PC-3 (cell line): ENCODE measurements around the gene GTF2F2. TPM values are rescaled to one million over a fixed set of nuclear protein-coding genes. Genes with fewer than 3 reads are reported as not detected.

ENCODE experiments used
- ATAC-seq: fragments of 200-7000 bp; cut with Tn5 transposase; 2 replicates; pipeline ENCODE4 v1.9.1; 2020; ENCODE audit warnings: mild to moderate bottlenecking, moderate library complexity
- BruUV-seq: library from RNA; stranded (reverse); fragments of 400-500 nt; replicated peaks from 2 replicates; lab custom pipeline; 2021; lab: Mats Ljungman, UMichigan
- CTCF ChIA-PET: fragments of 300-600 bp; sonication (Branson Sonifier 250); formaldehyde crosslinking; loops from one replicate; lab custom pipeline; 2022; ENCODE audit warnings: antibody characterized with exemption; lab: Charles Lee
- POLR2A ChIA-PET: fragments of 300-600 bp; sonication (Branson Sonifier 250); formaldehyde crosslinking; loops from one replicate; lab custom pipeline; 2022; ENCODE audit warnings: antibody characterized with exemption; ENCODE audit not compliant: unreplicated experiment; lab: Charles Lee
- DNase-seq: peaks from one replicate; pipeline ENCODE4 v3.0.0-alpha.2; 2015
- H2AFZ ChIP-seq: fragments of 300-600 bp; sonication (generic); 2 replicates; pipeline ENCODE4 v1.6.0; 2016; ENCODE audit warnings: antibody characterized with exemption, low read length
- H3F3A ChIP-seq: fragments of 300-600 bp; sonication (generic); one replicate; pipeline ENCODE4 v1.6.0; 2017; ENCODE audit warnings: antibody characterized with exemption, low read length, control low read depth, mild to moderate bottlenecking; ENCODE audit not compliant: unreplicated experiment
- H3K27ac ChIP-seq: fragments of 300-600 bp; sonication (generic); 2 replicates; pipeline ENCODE4 v1.5.1; 2016; ENCODE audit warnings: mild to moderate bottlenecking, low read length
- H3K27me3 ChIP-seq: fragments of 300-600 bp; sonication (generic); 2 replicates; pipeline ENCODE4 v1.6.1; 2016; ENCODE audit warnings: low read length, mixed read lengths
- H3K36me3 ChIP-seq: fragments of 300-600 bp; sonication (generic); 2 replicates; pipeline ENCODE4 v1.6.1; 2016; ENCODE audit warnings: low read depth, mixed run types, low read length, mixed read lengths
- H3K4me1 ChIP-seq: fragments of 300-600 bp; sonication (generic); 2 replicates; pipeline ENCODE4 v1.5.1; 2016; ENCODE audit warnings: low read length; ENCODE audit not compliant: insufficient read depth
- H3K4me2 ChIP-seq: fragments of 300-600 bp; sonication (generic); 2 replicates; pipeline ENCODE4 v1.6.0; 2016; ENCODE audit warnings: low read length
- H3K4me3 ChIP-seq: fragments of 300-600 bp; sonication (generic); 2 replicates; pipeline ENCODE4 v1.5.1; 2016; ENCODE audit warnings: mild to moderate bottlenecking, low read length, mixed read lengths
- H3K79me2 ChIP-seq: fragments of 300-600 bp; sonication (generic); 2 replicates; pipeline ENCODE4 v1.6.1; 2017; ENCODE audit warnings: low read length, mixed read lengths
- H3K9ac ChIP-seq: fragments of 300-600 bp; sonication (generic); 2 replicates; pipeline ENCODE4 v1.6.0; 2016; ENCODE audit warnings: mild to moderate bottlenecking, low read length
- H3K9me2 ChIP-seq: fragments of 300-600 bp; sonication (generic); replicated peaks from 2 replicates; pipeline ENCODE4 v1.6.1; 2016; ENCODE audit warnings: mixed run types, low read length, mixed read lengths
- H3K9me3 ChIP-seq: fragments of 300-600 bp; sonication (generic); 2 replicates; pipeline ENCODE4 v1.6.1; 2016; ENCODE audit warnings: low read length, mixed read lengths
- H4K20me1 ChIP-seq: fragments of 300-600 bp; sonication (generic); 2 replicates; pipeline ENCODE4 v1.6.1; 2016; ENCODE audit warnings: low read length, mixed read lengths
- EZH2 ChIP-seq: fragments of 300-600 bp; sonication (generic); IDR thresholded peaks from one replicate; pipeline ENCODE4 v1.6.1; 2017; ENCODE audit warnings: antibody characterized with exemption, mild to moderate bottlenecking, low read length; ENCODE audit not compliant: unreplicated experiment
- EZH2phosphoT487 ChIP-seq: fragments of 300-600 bp; sonication (generic); IDR thresholded peaks from 2 replicates; pipeline ENCODE4 v1.6.1; 2018; ENCODE audit warnings: mild to moderate bottlenecking, antibody characterized with exemption, low read length, borderline replicate concordance
- intact Hi-C: fragments of 100-400 bp; cut with micrococcal nuclease; formaldehyde crosslinking; loops from 2 replicates; pipeline ENCODE4 v1.9.0; 2023
- total RNA-seq: library from RNA; depleted of rRNA; stranded (reverse); fragments of >200 nt; gene quantifications from 2 replicates; pipeline ENCODE4 v1.2.3, GENCODE V29; 2014
- TF ChIP-seq, protein P1 (sequence below): fragments of 300-600 bp; sonication (generic); conservative IDR thresholded peaks from 2 replicates; pipeline ENCODE4 v1.5.1; 2017; ENCODE audit warnings: antibody characterized with exemption, low read depth, mild to moderate bottlenecking, low read length

The GTF2F2 gene
- total RNA-seq, 1 experiment from 2014 or later: 28.3 TPM

DNA sequence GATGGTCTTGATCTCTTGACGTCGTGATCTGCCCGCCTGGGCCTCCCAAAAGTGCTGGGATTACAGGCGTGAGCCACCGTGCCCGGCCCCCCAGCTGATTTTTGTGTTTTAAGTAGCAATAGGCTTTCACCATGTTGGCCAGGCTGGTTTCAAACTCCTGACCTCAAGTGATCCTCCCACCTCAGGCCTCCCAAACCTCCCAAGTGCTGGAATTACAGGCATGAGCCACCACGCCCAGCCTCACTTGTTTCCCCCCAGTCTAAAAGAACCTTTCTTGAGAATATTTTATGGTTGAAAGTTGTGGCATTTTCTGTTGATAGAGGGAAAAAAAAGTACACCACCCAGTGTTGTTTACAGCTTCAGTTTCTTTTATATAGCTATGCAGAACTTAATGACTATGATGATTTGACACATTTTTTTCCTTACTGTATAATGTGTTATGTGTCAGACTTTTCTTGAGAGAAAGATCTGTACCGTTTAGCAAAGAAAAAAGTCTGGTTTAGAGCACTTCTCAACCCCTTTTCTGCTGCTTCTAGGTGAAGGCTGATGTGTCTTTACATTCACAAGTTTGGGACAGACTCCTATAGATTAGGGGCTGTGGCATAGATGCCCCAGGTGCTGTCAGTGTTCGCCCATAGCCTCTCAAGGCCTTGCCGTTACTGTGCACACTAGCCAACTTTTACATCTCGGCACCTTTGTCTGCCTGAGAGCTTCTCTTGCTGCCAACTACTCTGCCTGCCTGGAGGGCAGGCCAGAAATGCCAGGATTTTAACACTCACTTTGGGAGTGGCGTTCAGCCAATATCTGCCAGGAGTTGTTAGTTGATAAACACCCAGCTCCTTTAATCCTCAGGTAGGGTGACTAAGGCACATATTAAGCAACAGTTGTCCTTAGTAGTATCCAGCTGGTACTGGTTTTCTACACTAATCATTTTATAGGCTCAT lies 47.6 kb downstream of the GTF2F2 start:
- ATAC-seq: peak; percentile 90
- peak; percentile 95 for DNase-seq
- Histone ChIP-seq H3K9me3 (no peaks in the 10 kb centered on the region), H3K4me1 (peaks cover 17% of the 10 kb centered on the region), H4K20me1 (no peaks in the 10 kb centered on the region), H3K36me3 (peaks cover 12% of the 10 kb centered on the region; the same call in 1 of the 2 replicates), H2AFZ (no peak overlapping the region), H3K9ac (no peak overlapping the region), H3K9me2 (no peaks in the 10 kb centered on the region), H3K27ac (peak overlapping the region; percentile 68), H3K79me2 (peaks cover 54% of the 10 kb centered on the region), H3K27me3 (no peaks in the 10 kb centered on the region), H3F3A (no peaks in the 10 kb centered on the region), H3K4me3 (no peak overlapping the region), H3K4me2 (peak overlapping the region; percentile 45; the same call in 1 of the 2 replicates)
- TF ChIP-seq EZH2phosphoT487: no peak
- TF ChIP-seq, protein P1, sequence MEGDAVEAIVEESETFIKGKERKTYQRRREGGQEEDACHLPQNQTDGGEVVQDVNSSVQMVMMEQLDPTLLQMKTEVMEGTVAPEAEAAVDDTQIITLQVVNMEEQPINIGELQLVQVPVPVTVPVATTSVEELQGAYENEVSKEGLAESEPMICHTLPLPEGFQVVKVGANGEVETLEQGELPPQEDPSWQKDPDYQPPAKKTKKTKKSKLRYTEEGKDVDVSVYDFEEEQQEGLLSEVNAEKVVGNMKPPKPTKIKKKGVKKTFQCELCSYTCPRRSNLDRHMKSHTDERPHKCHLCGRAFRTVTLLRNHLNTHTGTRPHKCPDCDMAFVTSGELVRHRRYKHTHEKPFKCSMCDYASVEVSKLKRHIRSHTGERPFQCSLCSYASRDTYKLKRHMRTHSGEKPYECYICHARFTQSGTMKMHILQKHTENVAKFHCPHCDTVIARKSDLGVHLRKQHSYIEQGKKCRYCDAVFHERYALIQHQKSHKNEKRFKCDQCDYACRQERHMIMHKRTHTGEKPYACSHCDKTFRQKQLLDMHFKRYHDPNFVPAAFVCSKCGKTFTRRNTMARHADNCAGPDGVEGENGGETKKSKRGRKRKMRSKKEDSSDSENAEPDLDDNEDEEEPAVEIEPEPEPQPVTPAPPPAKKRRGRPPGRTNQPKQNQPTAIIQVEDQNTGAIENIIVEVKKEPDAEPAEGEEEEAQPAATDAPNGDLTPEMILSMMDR: no peak
- no peak for TF ChIP-seq EZH2
- intact Hi-C loops: loop anchor here (10.0 kb wide), 1 partner anchor 117 kb away; no protein-coding TSS in a partner anchor
- CTCF ChIA-PET: interaction anchor here (0.5 to 0.6 kb wide), 2 partner anchors 79 to 91 kb away, joined by 4 to 19 read pairs; no protein-coding TSS in a partner anchor
- no TSS peak for BruUV-seq
- POLR2A ChIA-PET: interaction anchor here (0.6 to 0.7 kb wide), 2 partner anchors 15 to 80 kb away, joined by 3 to 18 read pairs; no protein-coding TSS in a partner anchor

DNA sequence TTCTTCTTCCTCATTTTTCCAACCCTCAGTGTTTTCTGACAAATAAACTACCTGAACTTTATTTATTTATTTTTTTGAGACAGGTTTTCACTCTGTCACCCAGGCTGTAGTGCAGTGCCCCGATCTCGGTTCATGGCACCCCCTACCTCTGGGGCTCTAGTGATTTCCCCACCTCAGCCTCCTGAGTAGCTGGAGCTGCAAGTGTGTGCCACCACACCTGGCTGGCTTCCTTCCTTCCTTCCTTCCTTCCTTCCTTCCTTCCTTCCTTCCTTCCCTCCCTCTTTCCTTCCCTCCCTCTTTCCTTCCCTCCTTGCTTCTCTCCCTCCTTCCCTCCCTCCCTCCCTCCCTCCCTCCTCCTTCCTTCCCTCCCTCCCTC lies 48.2 kb downstream of the GTF2F2 start:
- H3K4me2 ChIP-seq: no peak overlapping the region
- ATAC-seq (no peak; the same call in 1 of the 2 replicates), DNase-seq (no peak)
- peak overlapping the region; percentile 68 for H3K27ac ChIP-seq
- TF ChIP-seq EZH2: no peak
- H3K9ac ChIP-seq: no peak overlapping the region
- BruUV-seq: no TSS peak
- no peaks in the 10 kb centered on the region for H3F3A ChIP-seq
- ChIA-PET POLR2A (interaction anchor here (0.7 kb wide), 1 partner anchor 80 kb away, joined by 3 read pairs; no protein-coding TSS in a partner anchor), CTCF (interaction anchor here (0.6 kb wide), 1 partner anchor 79 kb away, joined by 4 read pairs; no protein-coding TSS in a partner anchor)
- no peak overlapping the region for H3K4me3 ChIP-seq
- H3K36me3 ChIP-seq: peaks cover 12% of the 10 kb centered on the region; the same call in 1 of the 2 replicates
- no peak overlapping the region for H2AFZ ChIP-seq
- no peaks in the 10 kb centered on the region for H4K20me1 ChIP-seq
- intact Hi-C loops: loop anchor here (10.0 kb wide), 1 partner anchor 116 kb away; no protein-coding TSS in a partner anchor
- H3K4me1 ChIP-seq: peaks cover 11% of the 10 kb centered on the region
- peaks cover 54% of the 10 kb centered on the region for H3K79me2 ChIP-seq
- H3K27me3 ChIP-seq: no peaks in the 10 kb centered on the region
- no peaks in the 10 kb centered on the region for H3K9me3 ChIP-seq
- no peaks in the 10 kb centered on the region for H3K9me2 ChIP-seq

DNA sequence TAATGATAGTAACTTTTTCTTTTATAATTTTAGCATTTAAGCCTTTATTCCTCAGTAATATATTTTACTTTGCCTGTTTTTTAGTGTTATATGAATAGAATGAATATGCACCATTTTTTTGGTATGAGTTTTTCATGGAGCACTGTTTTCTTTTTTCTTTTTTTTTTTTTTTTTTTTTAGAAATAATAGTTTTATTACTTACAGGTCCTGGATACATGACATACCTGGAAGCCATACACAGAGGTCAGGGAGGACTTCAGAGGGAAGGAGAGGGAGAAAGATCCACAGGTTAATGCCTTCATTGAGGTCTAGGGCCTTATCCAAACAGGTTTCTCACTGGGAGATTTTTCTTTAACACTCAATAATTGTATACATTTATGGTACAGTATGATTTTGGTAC lies 54.2 kb downstream of the GTF2F2 start:
- H3K36me3 ChIP-seq: no peaks in the 10 kb centered on the region
- CTCF ChIA-PET: no interaction called here
- BruUV-seq: no TSS peak
- no peaks in the 10 kb centered on the region for H3K27me3 ChIP-seq
- DNase-seq: no peak
- no peak overlapping the region for H3K27ac ChIP-seq
- no peak overlapping the region for H3K4me3 ChIP-seq
- H3K79me2 ChIP-seq: peaks cover 87% of the 10 kb centered on the region
- no peak overlapping the region for H3K9ac ChIP-seq
- H4K20me1 ChIP-seq: no peaks in the 10 kb centered on the region
- no peak overlapping the region for H2AFZ ChIP-seq
- H3K9me3 ChIP-seq: no peaks in the 10 kb centered on the region
- intact Hi-C loops: no loop called here
- POLR2A ChIA-PET: no interaction called here
- ATAC-seq: no peak
- TF ChIP-seq, protein P1: no peak
- TF ChIP-seq EZH2phosphoT487: no peak
- TF ChIP-seq EZH2: no peak
- peaks cover 15% of the 10 kb centered on the region for H3K4me1 ChIP-seq
- H3F3A ChIP-seq: no peaks in the 10 kb centered on the region
- H3K4me2 ChIP-seq: no peak overlapping the region
- H3K9me2 ChIP-seq: no peaks in the 10 kb centered on the region
